CD4-positive, alpha-beta T cell (primary cell): ENCODE measurements around the gene ODF2. TPM values are rescaled to one million over a fixed set of nuclear protein-coding genes. Genes with fewer than 3 reads are reported as not detected.
A peak's percentile ranks its signal among the peaks of the same experiment; 100 is the strongest.

Experiments
- ATAC-seq: fragments of 200-7000 bp; cut with Tn5 transposase; one replicate; pipeline ENCODE4 v1.10.0; 2022; ENCODE audit warnings: mild to moderate bottlenecking; ENCODE audit not compliant: poor library complexity
- CTCF ChIA-PET: fragments of 350-600 bp; sonication (Branson Sonifier 250); formaldehyde crosslinking; loops from one replicate; lab custom pipeline; 2021; ENCODE audit warnings: antibody characterized with exemption, inconsistent platforms; lab: Charles Lee
- POLR2A ChIA-PET: fragments of 350-600 bp; sonication (Branson Sonifier 250); formaldehyde crosslinking; loops from one replicate; lab custom pipeline; 2021; ENCODE audit warnings: antibody characterized with exemption, inconsistent platforms; lab: Charles Lee
- DNase-seq, 14 experiments: peaks; one replicate each; pipeline ENCODE4 v3.0.0-alpha.2; 2013 to 2020; ENCODE audit warnings: mixed read lengths in 2 of 14
- H3K27ac ChIP-seq, 2 donors: one replicate each; pipeline versions ENCODE4 v1.5.1 to v1.7.0; 2013; ENCODE audit warnings: low read length in 2 of 2, low read depth in 1 of 2, mild to moderate bottlenecking in 1 of 2
- H3K27me3 ChIP-seq, 2 experiments: 1 replicate in 1 of 2; 2 replicates in 1 of 2; pipeline versions ENCODE4 v1.6.1 to v1.7.0; 2013; ENCODE audit warnings: low read length in 2 of 2, control low read depth in 1 of 2, mild to moderate bottlenecking in 1 of 2, moderate library complexity in 1 of 2; ENCODE audit not compliant: insufficient read depth in 2 of 2, control insufficient read depth in 1 of 2
- H3K36me3 ChIP-seq: one replicate; pipeline ENCODE4 v1.6.1; 2013; ENCODE audit warnings: low read length, control low read depth; ENCODE audit not compliant: insufficient read depth
- H3K4me1 ChIP-seq: one replicate; pipeline ENCODE4 v1.6.1; 2013; ENCODE audit warnings: low read length, control low read depth; ENCODE audit not compliant: insufficient read depth
- H3K4me3 ChIP-seq: one replicate; pipeline ENCODE4 v1.5.1; 2013; ENCODE audit warnings: mild to moderate bottlenecking, low read length, moderate library complexity
- H3K9me3 ChIP-seq, 2 experiments: 1 replicate in 1 of 2; 2 replicates in 1 of 2; pipeline versions ENCODE4 v1.6.1 to v1.7.0; 2013; ENCODE audit warnings: low read length in 2 of 2, mild to moderate bottlenecking in 2 of 2, control low read depth in 1 of 2, moderate library complexity in 1 of 2; ENCODE audit not compliant: control insufficient read depth in 1 of 2, insufficient read depth in 1 of 2
- H3K27ac Mint-ChIP-seq: one replicate; pipeline ENCODE4 v1.8.0; 2020; ENCODE audit warnings: mixed read lengths
- H3K27me3 Mint-ChIP-seq: one replicate; pipeline ENCODE4 v1.8.0; 2021; ENCODE audit warnings: mixed read lengths
- H3K36me3 Mint-ChIP-seq: one replicate; pipeline ENCODE4 v1.8.0; 2021; ENCODE audit warnings: low read depth, mixed read lengths
- H3K4me1 Mint-ChIP-seq: one replicate; pipeline ENCODE4 v1.8.0; 2021; ENCODE audit warnings: low read depth, mixed read lengths
- H3K4me3 Mint-ChIP-seq: one replicate; pipeline ENCODE4 v1.8.0; 2020; ENCODE audit warnings: mild to moderate bottlenecking, mixed read lengths
- H3K9me3 Mint-ChIP-seq: one replicate; pipeline ENCODE4 v1.8.0; 2020; ENCODE audit warnings: mixed read lengths
- intact Hi-C, 2 experiments: fragments of 100-400 bp; cut with DNase I in 1 of 2; cut with micrococcal nuclease in 1 of 2; formaldehyde crosslinking; loops; one replicate each; pipeline versions ENCODE4 v1.15.1 to v1.9.0; 2023 to 2025; cut with DNase I, micrococcal nuclease
- total RNA-seq, 174 experiments: library from RNA in 2 of 174; stranded (reverse) in 2 of 174; gene quantifications; one replicate each; pipeline ENCODE4 v1.2.3 and lab custom pipeline; 2021 to 2026
- TF ChIP-seq, protein P1 (sequence below): fragments of 200-600 bp; IDR thresholded peaks from one replicate; pipeline ENCODE4 v1.8.0; 2022; ENCODE audit warnings: antibody characterized with exemption, mild to moderate bottlenecking

Gene ODF2
- total RNA-seq, 2 experiments from 2014 or later, result 18.3 to 21.3 TPM

DNA sequence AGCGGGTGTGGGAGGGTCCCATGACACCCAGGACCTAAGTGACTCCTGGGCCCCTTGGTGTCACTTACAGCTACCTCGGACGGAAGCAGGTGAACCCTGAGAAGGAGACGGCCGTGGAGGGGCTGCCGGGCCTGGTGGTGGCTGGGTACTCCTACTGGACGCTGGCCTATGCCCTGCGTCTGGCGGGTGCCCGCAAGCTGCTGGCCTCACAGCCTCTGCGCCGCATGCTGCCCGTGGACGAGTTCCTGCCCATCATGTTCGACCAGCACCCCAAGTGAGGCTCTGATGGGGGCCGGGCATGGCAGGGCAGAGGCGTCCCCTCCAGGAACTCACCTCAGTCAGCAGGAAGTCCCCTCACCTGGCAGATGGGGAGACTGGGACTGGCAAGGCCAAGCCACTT lies 21.5 kb upstream of the ODF2 start:
- Mint-ChIP-seq H3K27me3 (no peaks in the 10 kb centered on the region), H3K36me3 (no peaks in the 10 kb centered on the region), H3K4me1 (no peaks in the 10 kb centered on the region), H3K4me3 (no peak overlapping the region), H3K9me3 (no peaks in the 10 kb centered on the region), H3K27ac (no peak overlapping the region)
- peaks cover 7% of the 10 kb centered on the region for H3K4me1 ChIP-seq
- ChIA-PET POLR2A (no interaction called here), CTCF (no interaction called here)
- intact Hi-C loops, result no loop called here
- no peak overlapping the region for H3K27ac ChIP-seq
- H3K9me3 ChIP-seq, result no peaks in the 10 kb centered on the region
- TF ChIP-seq, protein P1, sequence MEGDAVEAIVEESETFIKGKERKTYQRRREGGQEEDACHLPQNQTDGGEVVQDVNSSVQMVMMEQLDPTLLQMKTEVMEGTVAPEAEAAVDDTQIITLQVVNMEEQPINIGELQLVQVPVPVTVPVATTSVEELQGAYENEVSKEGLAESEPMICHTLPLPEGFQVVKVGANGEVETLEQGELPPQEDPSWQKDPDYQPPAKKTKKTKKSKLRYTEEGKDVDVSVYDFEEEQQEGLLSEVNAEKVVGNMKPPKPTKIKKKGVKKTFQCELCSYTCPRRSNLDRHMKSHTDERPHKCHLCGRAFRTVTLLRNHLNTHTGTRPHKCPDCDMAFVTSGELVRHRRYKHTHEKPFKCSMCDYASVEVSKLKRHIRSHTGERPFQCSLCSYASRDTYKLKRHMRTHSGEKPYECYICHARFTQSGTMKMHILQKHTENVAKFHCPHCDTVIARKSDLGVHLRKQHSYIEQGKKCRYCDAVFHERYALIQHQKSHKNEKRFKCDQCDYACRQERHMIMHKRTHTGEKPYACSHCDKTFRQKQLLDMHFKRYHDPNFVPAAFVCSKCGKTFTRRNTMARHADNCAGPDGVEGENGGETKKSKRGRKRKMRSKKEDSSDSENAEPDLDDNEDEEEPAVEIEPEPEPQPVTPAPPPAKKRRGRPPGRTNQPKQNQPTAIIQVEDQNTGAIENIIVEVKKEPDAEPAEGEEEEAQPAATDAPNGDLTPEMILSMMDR, result no peak
- H3K36me3 ChIP-seq, result no peaks in the 10 kb centered on the region
- no peak for DNase-seq
- ATAC-seq, result no peak
- no peak overlapping the region for H3K4me3 ChIP-seq
- H3K27me3 ChIP-seq, result no peaks in the 10 kb centered on the region

DNA sequence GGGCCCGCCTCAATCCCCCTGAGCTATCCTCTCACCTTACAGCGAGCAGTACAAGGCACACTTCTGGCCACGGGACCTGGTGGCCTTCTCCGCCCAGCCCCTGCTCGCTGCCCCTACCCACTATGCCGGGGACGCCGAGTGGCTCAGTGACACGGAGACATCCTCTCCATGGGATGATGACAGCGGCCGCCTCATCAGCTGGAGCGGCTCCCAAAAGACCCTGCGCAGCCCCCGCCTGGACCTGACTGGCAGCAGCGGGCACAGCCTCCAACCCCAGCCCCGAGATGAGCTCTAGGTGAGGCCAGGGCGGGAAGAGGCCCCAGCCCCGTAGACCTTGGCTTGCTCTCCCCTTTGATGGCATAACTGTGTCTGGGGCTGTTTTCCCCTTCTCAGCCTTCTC lies 20.2 kb upstream of the ODF2 start:
- Mint-ChIP-seq H3K4me1 (no peaks in the 10 kb centered on the region), H3K27me3 (no peaks in the 10 kb centered on the region), H3K9me3 (no peaks in the 10 kb centered on the region), H3K4me3 (no peak overlapping the region), H3K27ac (no peak overlapping the region), H3K36me3 (no peaks in the 10 kb centered on the region)
- TF ChIP-seq, protein P1, result no peak
- H3K36me3 ChIP-seq, result no peaks in the 10 kb centered on the region
- no peaks in the 10 kb centered on the region for H3K27me3 ChIP-seq
- CTCF ChIA-PET, result no interaction called here
- DNase-seq, result no peak
- H3K27ac ChIP-seq, result no peak overlapping the region
- POLR2A ChIA-PET, result no interaction called here
- H3K4me3 ChIP-seq, result no peak overlapping the region
- intact Hi-C loops, result no loop called here
- no peak for ATAC-seq
- H3K4me1 ChIP-seq, result peaks cover 7% of the 10 kb centered on the region
- H3K9me3 ChIP-seq, result no peaks in the 10 kb centered on the region

DNA sequence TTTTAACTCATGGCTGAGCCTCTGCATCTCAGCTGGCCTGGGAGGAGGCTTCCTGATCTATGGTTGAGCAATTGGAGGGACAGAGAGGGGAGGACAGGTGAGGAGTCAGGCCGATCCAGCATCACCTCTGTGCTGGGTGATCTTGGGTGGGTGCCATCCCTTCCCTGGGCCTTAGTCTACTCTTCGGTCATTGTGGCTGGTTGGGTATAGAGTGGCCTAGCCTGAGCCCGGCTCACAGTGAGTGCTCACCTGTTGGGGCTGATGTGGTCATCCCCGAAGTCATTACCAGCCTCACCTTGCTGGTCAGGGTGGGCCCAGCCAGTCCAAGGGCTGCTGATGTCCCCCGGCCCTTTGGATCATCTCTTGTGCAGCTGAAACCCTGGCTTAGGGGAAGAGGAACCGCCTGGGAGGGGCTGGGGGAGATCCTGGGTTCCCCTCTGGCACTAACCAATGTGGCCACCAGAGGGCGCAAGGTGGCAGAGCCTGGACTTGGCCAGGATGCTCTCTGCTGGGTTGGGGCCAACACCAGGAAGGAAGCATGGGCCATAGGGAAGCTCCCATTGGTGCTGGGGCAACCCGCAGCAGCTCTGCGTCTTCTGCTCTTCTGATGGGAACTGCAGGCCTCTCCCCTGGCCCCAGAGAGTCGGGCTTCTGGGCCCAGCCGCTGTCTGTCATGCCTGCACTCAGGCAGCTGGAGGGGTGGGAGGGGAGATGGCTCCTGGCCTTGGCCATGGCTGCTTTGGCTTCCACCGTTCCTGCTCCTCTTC lies 17.3 kb upstream of the ODF2 start:
- Mint-ChIP-seq H3K36me3 (no peaks in the 10 kb centered on the region), H3K9me3 (no peaks in the 10 kb centered on the region), H3K4me3 (no peak overlapping the region), H3K27ac (no peak overlapping the region), H3K4me1 (no peaks in the 10 kb centered on the region), H3K27me3 (no peaks in the 10 kb centered on the region)
- Histone ChIP-seq H3K4me3 (no peak overlapping the region), H3K4me1 (peaks cover 7% of the 10 kb centered on the region), H3K27ac (no peak overlapping the region), H3K36me3 (no peaks in the 10 kb centered on the region), H3K9me3 (no peaks in the 10 kb centered on the region), H3K27me3 (no peaks in the 10 kb centered on the region)
- intact Hi-C loops, result loop anchor here in 1 of 2 experiments (2.0 kb wide), 1 partner anchor 76 kb away; no protein-coding TSS in a partner anchor
- CTCF ChIA-PET, result interaction anchor here (0.5 to 1.6 kb wide), 5 partner anchors 17 to 86 kb away, joined by 3 to 6 read pairs (median 4); partner anchors contain the start of gene ODF2
- DNase-seq (peak; percentile 64 to 88 (median 78)), ATAC-seq (peak; percentile 97)
- TF ChIP-seq, protein P1, result peak; percentile 86
- POLR2A ChIA-PET, result no interaction called here
